Activated T-helper 1 cell treated with Interleukin-2 at 50 U/mL for 16 hours (primary cell): ENCODE measurements around the gene B2M.
"Not testable (repeated sequence)": the region's sequence is repeated elsewhere in the genome, so short reads cannot be mapped to it uniquely, and the experiment has no call there.

Experiments used
- DNase-seq: peaks from one replicate; pipeline ENCODE4 v3.0.0-alpha.2; 2020; ENCODE audit warnings: low read depth

Gene B2M

GRCh38 chr15:44726136-44726535 is 14.8 kb downstream of the B2M start:
- no peak for DNase-seq

DNA sequence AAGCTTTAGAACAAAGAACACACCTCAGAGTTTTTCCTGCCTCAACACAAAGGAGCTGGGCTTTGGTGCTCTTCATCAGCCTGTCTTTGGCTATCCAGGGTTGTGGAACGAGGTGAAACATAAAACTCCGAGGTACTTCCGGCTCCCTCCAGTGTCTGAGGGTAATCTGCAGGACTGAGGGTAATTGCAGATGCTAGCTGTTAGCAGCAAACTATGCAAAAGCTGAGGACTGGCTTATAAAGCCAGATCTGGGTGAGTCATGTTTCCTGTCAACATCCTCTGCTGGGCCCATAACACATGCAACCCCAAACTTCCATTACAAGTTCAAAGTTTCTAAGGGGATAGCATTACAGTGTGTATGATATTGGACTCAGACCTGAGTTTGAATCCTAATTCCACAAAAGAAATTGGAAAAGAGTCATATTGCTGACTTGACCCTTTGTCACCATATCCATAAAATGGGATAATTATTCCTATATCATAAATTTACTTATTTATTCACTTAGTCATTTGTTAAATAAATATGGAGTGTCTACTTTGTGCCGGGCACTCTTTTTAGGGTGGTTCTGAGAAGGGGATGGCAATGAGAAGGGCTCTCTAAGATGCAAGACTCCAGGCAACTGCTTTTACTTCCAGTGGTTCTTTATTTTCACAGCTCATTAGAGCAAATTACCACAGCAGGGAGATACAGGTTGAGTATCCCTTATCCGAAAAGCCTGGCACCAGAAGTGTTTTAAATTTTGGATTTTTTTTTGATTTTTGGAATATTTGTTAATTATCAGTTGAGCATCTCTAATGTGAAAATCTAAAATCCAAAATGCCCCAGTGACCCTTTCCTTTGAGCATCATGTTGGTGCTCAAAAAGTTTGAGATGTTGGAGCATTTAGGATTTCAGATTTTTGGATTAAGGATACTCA is 15.5 kb downstream of the B2M start:
- peak; percentile 60 for DNase-seq

- DNase-seq: no peak
These were observed 16.3 kb downstream of the B2M start for GRCh38 chr15:44727485-44728231.

- DNase-seq: not testable (repeated sequence)
These were observed 16.9 kb downstream of the B2M start for GRCh38 chr15:44728232-44728575.

DNA sequence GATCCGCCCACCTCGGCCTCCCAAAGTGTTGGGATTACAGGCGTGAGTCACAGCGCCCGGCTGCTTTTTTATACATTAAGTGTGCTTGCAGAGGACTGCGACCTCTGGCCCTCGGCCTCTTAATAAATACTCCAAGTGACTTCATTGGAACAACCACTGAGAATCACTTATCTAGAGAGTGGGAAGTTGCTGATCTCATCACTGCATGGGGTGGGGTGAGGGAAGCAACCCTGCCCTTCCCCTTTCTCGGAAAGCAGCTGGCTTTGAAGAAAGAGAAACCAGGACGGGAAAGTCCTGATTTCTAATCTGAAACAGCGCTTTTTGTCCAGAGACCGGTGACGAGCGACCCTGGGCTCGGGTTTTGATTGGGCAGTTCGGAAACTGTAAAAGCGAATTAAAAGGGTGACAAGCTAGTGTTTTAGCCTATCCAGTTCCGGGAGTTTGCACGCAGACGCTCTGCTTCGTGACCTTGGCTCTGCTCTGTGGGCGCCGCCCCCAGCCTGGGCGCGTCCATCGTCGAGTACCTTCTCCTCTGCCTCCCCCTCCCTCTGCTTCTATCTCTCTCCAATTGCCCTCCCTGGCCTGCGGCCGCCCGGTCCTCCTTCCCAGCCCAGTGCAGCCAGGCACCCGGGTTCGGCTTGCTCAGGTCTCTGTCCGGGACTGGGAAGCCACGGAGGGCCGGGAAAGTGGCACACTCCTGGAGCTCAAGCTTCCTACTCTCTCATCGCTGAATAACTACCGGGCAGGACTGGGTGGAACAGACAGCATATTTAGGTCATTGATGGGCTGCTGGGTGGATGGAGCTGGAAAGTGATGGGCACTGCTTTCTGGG is 17.5 kb downstream of the B2M start:
- DNase-seq: peak; percentile 87

GRCh38 chr15:44729408-44730127 is 18.3 kb downstream of the B2M start:
- DNase-seq: no peak

DNA sequence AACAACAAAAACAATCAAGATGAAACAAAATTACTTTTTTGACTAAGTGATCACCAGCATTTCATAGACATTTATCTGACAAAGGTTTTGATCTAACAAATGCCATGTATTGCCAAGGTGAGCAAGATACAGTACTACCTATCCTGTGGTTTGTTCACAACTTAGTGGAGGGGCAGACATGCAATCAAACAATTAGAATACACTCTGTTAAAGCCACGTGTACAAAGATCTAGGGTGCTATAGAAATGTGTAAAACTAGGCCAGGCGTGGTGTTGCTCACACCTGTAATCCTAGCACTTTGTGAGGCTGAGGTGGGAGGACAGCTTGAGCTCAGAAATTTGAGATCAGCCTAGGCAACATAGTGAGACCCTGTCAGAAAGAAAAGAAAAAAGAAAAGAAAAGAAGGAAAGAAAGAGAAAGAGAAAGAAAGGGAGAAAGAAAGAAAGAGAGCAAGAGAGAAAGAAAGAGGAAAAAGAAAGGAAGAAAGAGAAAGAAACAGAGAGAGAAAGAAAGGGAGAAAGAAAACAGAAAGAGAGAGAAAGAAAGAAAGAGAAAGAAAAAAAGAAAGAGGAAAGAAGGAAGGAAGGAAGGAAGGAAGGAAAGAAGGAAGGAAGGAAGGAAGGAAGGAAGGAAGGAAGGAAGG is 23.6 kb downstream of the B2M start:
- no peak for DNase-seq

- DNase-seq: no peak
These were observed 24.3 kb downstream of the B2M start for GRCh38 chr15:44735482-44736180.

DNA sequence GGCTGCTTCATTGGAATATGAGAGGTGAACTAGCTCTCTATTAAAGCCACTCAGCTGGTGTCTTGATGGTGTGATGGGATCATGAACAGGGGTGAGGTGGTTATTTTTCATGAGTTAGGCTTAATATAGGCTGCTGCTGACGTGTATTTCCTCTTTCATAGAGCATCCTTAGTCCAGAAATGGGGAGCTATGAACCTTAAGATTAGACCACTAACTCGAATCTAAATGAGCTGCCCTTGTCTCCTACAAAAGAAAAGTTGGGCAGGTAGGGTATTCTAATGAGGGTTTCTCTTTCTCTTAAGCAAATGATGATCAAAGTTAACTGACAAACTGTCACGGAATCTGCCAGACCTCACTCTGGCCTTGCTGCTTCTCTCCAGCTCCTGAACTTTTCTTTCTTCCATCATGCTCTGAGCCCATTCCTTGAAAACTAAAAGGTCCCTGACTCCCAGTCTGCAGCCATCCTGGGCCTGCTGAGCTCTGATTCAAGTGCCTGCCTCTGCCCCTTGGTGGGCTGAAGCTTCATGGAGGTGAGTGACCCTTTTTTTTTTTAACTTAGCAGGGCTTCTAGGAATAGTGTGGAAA is 25.0 kb downstream of the B2M start, which contains the start of gene TRIM69:
TSS of gene TRIM69 (plus strand) at position 348 of the 585 bp plus-strand sequence. CDS start at position 525, 177 bp downstream.
- no peak for DNase-seq

DNA sequence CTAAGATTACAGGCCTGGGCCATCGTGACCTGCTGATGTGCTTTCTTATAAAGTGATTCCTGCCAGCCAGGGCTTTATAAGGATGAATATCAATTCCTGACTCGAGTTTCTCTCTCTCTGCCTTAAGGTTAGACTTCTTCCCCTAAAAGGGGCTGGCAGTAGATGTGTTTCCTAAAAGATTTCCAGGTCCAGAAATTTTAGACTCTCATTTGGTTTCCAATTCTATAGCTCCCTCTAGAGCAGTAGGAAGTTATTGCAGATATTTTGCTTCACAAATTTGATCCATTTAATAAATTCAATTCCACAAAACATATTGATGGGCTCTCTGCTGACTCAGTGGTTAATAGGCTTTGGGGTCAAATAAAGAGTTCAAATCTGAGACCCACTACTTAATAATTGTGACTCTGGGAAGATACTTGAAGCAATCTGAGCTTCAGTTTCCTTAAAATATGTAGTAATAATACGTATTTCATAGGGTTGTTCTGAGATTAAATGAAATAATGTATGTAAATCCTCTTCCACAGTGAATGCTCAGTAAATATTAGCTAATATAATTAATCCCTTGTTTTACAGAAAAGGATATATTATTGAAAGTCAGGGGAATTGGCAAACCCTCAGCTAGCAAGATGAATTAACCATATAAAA is 27.1 kb downstream of the B2M start:
- DNase-seq: no peak

DNA sequence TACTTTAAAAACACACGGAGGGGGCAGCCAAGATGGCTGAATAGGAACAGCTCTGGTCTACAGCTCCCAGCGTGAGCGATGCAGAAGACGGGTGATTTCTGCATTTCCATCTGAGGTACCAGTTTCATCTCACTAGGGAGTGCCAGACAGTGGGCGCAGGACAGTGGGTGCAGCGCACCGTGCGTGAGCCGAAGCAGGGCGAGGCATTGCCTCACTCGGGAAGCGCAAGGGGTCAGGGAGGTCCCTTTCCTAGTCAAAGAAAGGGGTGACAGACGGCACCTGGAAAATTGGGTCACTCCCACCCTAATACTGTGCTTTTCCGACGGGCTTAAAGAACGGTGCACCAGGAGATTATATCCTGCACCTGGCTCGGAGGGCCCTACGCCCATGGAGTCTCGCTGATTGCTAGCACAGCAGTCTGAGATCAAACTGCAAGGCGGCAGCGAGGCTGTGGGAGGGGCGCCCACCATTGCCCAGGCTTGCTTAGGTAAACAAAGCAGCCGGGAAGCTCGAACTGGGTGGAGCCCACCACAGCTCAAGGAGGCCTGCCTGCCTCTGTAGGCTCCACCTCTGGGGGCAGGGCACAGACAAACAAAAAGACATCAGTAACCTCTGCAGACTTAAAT is 28.0 kb downstream of the B2M start:
- DNase-seq: not testable (repeated sequence)

GRCh38 chr15:44743454-44743853 is 32.1 kb downstream of the B2M start:
- not testable (repeated sequence) for DNase-seq

GRCh38 chr15:44753345-44753744 is 42.0 kb downstream of the B2M start:
- DNase-seq: no peak

DNA sequence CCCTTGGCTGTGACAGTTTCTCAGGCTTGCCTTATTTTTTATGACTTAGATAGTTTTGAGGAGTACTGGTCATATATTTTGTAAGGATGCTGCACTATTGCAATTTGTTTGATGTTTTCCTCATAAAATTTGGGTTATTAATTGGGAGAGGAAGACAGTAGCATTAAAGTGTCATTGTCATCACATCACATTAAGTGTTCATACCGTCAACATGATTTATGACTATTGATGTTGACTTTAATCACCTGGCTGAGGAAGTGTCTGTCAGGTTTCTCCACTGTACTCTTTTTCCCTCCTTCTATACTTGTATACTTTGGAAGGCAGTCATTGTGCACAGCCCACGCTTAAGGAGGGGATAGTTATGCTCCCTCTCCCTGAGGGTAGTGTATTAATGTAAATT is 51.9 kb downstream of the B2M start:
- DNase-seq: no peak

DNA sequence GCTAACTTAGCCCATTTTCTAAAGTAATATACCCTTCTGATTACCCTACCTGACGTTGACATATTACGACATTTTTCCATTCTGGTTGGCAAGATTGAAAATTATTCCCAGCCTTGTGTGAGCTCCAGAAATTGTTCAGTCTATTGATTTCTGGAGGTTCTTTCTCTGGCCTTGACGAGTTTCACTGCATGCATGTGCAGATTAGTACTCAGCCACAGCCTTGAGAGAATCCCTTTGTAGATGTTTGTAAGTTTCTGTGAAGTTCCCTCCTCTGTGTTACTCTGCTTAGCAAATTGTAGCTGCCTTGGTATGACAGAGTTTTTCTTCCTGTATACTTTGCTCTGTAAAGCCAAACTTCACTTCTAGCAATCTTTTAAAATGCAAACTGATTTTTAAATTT is 52.5 kb downstream of the B2M start:
- DNase-seq: no peak

DNA sequence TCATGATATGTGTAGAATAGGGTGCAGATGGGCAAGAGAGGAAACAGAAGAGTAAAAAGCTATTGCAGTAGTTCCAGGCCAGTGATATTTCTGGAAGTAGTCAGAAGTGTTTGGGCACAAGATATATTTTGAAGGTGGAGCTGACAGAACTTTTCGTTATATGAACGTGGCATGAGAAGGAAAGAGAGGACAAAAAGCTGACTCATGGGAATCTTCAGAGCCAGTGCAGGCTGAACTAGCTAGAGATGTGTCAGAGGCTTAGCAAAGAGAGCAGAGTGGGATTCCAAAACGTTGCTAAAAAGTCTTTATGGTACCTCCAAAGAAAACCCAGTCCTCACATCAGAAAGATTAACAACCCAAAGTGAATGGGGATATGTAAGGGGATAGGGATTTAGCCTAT is 53.7 kb downstream of the B2M start:
- no peak for DNase-seq
